NCI-H1092 (cell line): ENCODE data around the gene DGKZ.

ENCODE experiments used
- DNase-seq: peaks from one replicate; lab custom pipeline; 2025; lab: John Stamatoyannopoulos, UW

Gene DGKZ

GRCh38 chr11:46326813-46327416 is 20.3 kb upstream of the DGKZ start:
- no peak for DNase-seq

GRCh38 chr11:46327829-46328228 is 19.4 kb upstream of the DGKZ start:
- no peak for DNase-seq

- DNase-seq: no peak
These were observed 17.1 kb upstream of the DGKZ start for GRCh38 chr11:46330154-46330553.

GRCh38 chr11:46330563-46331281 is 16.5 kb upstream of the DGKZ start:
- DNase-seq: peak; percentile 43

- DNase-seq: no peak
These were observed 15.8 kb upstream of the DGKZ start for GRCh38 chr11:46331282-46331984.

- DNase-seq: no peak
These were observed 15.1 kb upstream of the DGKZ start for GRCh38 chr11:46332093-46332567.

- no peak for DNase-seq
These were observed 14.5 kb upstream of the DGKZ start for GRCh38 chr11:46332568-46333393.

- DNase-seq: no peak
These were observed 13.8 kb upstream of the DGKZ start for GRCh38 chr11:46333394-46333947.

- DNase-seq: no peak
These were observed 13.1 kb upstream of the DGKZ start for GRCh38 chr11:46334211-46334610.

- DNase-seq: no peak
These were observed 12.0 kb upstream of the DGKZ start for GRCh38 chr11:46335271-46335670.

- no peak for DNase-seq
These were observed 11.2 kb upstream of the DGKZ start for GRCh38 chr11:46335890-46336562.

GRCh38 chr11:46336563-46337180 is 10.6 kb upstream of the DGKZ start:
- DNase-seq: no peak

- DNase-seq: no peak
These were observed 9.5 kb upstream of the DGKZ start for GRCh38 chr11:46337626-46338345.

- DNase-seq: no peak
These were observed 8.7 kb upstream of the DGKZ start for GRCh38 chr11:46338636-46338987.

GRCh38 chr11:46338988-46339666 is 8.1 kb upstream of the DGKZ start:
- peak; percentile 55 for DNase-seq

GRCh38 chr11:46339816-46340215 is 7.4 kb upstream of the DGKZ start:
- DNase-seq: no peak

- no peak for DNase-seq
These were observed 5.8 kb upstream of the DGKZ start for GRCh38 chr11:46341454-46341853.

GRCh38 chr11:46342239-46342638 is 5.0 kb upstream of the DGKZ start:
- no peak for DNase-seq

GRCh38 chr11:46343520-46343919 is 3.7 kb upstream of the DGKZ start:
- no peak for DNase-seq

GRCh38 chr11:46345131-46345597 is 2.1 kb upstream of the DGKZ start:
- no peak for DNase-seq
